Occipital lobe (tissue), 2 donors: ENCODE measurements around the gene TRIOBP. TPM values are rescaled to one million over a fixed set of nuclear protein-coding genes. Genes with fewer than 3 reads are reported as not detected.

Source experiments
- DNase-seq: peaks from one replicate; lab custom pipeline; 2025; lab: John Stamatoyannopoulos, UW
- total RNA-seq: library from RNA; depleted of rRNA; stranded (reverse); fragments of >200 nt; gene quantifications from one replicate; pipeline ENCODE4 v1.2.3, GENCODE V29; 2014

TRIOBP gene
- total RNA-seq, 1 donor from 2014 or later, result 13.4 TPM

DNA sequence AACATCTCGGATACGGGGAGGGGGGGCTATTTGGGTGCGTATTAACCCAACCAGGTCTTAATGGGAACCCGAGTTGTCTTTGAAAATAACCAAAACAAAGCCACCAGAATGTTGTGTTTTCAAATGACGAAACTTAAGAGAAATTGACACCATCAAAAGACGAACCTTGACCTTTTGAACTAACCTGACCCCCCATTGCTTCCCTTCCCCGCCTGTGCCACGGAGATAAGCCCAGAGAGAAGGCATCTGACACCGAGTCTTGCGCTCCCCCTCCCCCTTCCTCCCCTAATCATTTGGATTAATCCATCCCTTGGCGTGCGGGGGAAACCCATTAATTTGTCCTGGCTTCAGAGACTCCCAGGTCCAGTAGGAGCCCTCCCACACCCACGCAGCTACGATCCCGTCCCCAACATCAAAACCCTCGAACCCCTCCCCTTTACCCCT lies 106.4 kb downstream of the TRIOBP start:
- no peak for DNase-seq

DNA sequence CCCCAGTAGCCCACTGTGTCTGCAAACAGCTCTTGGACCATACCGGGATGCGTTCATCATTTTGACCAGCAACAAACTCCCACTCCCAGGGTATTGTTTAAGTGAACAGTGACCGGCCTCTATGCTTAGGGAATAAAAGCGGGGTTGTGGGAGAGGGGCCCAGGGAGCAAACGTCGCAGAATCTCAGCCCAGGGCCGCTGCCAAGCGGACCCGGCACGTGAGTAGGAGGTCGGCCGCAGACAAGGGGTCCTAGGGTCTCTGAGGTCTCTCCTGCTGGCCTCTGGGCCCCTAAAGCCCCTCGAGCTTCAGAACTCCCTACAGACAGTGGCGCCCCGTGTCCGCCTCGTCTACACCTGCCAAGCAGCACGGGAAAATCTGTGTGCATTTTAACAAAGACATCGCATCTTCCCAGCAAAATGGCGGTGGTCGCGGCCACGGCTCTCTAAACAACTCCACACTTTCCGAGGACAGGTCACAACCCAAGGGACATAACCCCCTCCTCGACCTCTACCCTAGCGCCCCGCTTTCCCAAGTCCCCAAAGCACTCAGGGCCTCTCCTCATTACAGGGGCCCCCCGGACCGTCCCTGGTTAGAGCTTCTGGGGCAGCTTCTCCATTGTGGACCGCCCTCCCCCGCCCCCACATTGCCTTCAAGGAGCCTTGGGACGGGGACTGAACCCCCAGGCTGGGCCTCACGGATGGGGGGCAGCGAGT lies 106.9 kb downstream of the TRIOBP start:
- no peak for DNase-seq

DNA sequence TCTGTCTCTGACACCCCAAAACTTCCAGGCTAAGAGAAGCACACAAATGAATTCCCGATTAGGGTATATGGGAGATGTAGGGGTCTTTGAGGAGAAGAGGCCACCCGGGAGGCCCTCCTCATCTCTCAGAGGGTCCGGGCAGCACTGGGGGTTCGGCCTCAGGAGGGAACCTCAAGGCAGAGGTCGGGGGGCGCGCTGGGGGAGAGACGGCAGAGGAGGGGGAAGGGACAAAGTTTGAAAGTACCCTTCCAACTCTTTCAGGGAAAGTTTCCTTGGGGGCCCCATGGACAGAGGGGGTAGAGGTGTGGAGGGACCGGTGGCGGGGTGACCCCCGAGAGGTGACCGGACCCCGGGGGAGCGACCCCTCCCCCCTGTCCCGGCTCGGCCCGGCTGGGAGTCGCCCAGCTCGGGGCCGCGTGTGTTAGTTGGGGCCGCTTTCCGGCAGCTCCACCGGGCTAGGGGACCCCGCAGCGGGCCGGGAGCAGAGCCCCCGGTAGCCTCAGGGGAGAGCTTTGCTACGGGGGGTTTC lies 107.6 kb downstream of the TRIOBP start:
- no peak for DNase-seq

DNA sequence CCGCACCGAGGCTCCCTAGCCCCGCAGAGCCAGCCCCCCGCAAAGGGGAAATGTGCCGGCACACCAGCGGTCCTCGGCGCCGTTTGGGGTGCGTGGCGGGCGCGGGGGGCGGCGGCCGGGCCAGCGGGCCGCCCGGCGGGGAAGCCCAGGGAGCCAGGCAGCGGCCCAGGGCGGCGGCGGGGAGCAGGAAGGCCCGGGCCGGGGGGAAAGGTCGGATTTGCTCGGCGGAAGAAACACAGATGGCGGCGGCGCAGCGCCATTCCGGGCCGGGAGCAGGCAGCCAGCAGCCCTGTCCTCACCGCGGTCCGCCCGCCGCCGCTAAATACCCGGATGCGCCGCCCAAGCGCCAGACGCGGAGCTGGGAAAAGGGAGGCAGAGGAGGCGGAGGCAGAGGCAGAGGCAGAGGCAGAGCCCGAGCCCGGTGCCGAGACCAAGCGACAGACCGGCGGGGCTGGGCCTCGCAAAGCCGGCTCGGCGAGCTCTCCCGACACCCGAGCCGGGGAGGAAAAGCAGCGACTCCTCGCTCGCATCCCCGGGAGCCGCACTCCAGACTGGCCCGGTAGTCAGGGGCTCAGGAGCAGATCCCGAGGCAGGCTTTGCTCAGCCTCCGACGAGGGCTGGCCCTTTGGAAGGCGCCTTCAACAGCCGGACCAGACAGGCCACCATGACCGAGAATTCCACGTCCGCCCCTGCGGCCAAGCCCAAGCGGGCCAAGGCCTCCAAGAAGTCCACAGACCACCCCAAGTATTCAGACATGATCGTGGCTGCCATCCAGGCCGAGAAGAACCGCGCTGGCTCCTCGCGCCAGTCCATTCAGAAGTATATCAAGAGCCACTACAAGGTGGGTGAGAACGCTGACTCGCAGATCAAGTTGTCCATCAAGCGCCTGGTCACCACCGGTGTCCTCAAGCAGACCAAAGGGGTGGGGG lies 108.3 kb downstream of the TRIOBP start:
- DNase-seq, result peak; percentile 85

DNA sequence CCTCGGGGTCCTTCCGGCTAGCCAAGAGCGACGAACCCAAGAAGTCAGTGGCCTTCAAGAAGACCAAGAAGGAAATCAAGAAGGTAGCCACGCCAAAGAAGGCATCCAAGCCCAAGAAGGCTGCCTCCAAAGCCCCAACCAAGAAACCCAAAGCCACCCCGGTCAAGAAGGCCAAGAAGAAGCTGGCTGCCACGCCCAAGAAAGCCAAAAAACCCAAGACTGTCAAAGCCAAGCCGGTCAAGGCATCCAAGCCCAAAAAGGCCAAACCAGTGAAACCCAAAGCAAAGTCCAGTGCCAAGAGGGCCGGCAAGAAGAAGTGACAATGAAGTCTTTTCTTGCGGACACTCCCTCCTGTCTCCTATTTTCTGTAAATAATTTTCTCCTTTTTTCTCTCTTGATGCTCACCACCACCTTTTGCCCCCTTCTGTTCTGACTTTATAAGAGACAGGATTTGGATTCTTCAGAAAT lies 109.0 kb downstream of the TRIOBP start:
- DNase-seq, result no peak

DNA sequence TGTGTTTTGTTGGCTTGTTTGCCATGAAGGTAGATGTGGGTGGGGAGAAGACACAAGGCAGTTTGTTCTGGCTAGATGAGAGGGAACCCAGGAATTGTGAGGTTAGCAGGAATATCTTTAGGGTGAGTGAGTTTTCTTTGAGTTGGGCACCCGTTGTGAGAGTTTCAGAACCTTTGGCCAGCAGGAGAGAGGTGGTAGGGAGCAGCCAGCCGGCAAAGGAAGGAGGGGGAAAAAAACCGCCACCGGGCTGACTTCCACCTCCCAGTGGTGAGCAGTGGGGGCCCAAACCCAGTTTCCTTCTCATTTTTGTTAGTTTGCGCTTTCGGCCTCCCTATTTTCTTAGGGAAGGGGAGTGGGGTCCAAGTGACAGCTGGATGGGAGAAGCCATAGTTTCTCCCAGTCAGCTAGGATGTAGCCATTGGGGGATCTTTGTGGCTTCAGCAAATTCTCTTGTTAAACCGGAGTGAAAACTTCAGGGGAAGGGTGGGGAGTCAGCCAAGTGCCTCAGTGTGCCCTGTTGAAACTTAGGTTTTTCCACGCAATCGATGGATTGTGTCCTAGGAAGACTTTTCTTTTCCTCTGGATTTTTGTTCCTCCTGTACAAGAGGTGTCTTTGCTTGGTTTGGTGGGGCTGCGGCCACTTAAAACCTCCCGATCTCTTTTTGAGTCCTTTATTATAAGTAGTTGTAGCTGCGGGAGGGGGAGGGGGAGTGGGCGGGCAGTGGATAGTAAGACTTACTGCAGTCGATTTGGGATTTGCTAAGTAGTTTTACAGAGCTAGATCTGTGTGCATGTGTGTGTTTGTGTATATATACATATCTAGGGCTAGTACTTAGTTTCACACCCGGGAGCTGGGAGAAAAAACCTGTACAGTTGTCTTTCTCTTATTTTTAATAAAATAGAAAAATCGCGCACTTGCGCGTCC lies 109.8 kb downstream of the TRIOBP start:
- no peak for DNase-seq

DNA sequence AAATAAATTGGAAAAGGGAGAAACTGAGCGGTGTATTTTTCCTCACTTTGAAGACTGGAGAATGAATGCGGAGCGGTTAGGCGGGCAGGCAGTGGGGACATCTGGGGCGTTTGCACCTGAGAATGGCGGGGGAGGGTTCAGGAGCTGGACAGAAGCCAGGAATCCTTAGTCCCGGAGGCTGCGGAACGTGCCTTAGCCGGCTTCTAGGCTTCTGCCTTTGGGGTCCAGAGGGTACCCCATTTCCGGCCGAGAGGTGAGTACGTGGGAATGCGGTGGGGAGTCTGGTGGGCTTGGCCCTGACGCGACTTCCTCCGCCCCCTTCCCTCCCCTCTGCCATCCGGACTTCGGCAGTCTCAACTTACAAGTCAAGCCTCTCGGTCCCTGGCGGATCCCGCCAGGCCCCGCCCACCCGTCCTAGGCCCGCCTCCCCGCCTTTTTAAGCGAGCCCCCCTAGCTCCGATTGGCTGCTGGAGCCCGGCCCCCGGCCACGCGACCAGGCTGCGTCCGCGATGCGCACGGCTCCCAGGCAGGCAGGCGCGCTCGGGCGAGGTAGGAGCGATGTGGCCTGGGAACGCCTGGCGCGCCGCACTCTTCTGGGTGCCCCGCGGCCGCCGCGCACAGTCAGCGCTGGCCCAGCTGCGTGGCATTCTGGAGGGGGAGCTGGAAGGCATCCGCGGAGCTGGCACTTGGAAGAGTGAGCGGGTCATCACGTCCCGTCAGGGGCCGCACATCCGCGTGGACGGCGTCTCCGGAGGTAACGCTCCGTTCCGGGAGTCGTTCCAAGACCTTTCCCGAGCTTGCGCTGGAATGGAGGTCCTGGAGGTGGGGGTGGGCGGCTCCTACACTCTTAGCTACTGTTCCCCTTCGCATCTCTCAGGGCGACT lies 110.8 kb downstream of the TRIOBP start, which contains the start of gene GCAT:
TSS of gene GCAT (plus strand) at position 525 of the 884 bp plus-strand sequence. CDS start at position 559, 34 bp downstream.
- peak; percentile 93 for DNase-seq

DNA sequence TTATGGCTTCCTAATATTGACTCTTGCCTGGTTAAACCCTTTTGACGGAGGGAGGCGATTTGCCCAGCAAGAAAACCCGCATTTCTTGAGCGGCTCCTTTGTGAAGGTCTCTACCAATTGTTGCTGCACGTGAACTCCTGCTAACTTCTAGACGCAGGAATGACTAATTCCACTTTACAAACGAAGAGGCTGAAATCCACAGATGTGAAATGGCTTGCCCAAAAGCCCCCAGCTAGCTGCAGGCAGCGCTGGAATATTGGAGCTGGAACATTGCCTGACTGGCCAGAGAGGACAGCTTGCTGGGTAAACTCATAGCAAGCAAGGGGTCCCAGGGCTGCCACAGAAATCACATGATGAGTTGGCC lies 111.4 kb downstream of the TRIOBP start:
- DNase-seq, result no peak

DNA sequence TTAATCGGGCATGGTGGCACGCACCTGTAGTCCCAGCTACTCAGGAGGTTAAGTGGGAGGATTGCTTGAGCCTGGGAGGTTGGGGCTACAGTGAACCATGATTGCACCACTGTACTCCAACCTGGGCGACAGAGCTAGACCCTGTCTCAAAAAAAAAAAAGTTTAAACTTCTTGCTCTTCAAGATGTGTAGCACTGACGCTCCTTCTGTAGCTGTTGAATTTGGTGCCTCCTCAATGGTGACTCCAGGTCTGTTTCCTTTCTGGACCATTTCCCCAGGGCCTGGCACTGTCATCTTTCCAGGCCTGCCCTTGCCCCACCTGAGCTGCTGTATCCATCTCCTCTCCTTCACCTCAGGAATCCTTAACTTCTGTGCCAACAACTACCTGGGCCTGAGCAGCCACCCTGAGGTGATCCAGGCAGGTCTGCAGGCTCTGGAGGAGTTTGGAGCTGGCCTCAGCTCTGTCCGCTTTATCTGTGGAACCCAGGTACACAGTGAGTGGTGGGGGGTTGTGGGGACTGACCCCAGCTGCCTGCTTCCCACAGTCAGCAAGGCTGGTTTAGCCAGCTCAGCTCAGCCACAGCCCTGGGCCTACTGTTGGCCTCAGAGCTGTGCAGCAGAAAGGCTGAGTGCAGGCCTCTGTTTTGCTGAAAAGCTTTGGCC lies 113.0 kb downstream of the TRIOBP start:
- DNase-seq, result no peak

DNA sequence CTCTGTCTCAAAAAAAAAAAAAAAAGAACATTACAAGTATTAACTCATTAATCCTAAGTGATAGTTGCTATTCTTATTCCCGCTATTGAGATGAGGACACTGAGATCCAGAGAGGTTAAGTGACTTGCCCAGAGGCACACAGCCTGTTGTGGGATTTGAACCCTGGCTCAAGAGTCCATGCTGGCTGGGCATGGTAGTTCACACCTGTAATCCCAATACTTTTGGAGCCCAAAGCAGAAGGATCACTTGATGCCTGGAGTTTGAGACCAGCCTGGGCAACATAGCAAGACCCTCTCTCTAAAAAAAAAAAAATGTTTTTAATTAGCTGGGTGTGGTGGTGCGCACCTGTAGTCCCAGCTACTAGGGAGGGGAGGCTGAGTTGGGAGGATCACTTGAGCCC lies 115.0 kb downstream of the TRIOBP start:
- DNase-seq, result no peak

DNA sequence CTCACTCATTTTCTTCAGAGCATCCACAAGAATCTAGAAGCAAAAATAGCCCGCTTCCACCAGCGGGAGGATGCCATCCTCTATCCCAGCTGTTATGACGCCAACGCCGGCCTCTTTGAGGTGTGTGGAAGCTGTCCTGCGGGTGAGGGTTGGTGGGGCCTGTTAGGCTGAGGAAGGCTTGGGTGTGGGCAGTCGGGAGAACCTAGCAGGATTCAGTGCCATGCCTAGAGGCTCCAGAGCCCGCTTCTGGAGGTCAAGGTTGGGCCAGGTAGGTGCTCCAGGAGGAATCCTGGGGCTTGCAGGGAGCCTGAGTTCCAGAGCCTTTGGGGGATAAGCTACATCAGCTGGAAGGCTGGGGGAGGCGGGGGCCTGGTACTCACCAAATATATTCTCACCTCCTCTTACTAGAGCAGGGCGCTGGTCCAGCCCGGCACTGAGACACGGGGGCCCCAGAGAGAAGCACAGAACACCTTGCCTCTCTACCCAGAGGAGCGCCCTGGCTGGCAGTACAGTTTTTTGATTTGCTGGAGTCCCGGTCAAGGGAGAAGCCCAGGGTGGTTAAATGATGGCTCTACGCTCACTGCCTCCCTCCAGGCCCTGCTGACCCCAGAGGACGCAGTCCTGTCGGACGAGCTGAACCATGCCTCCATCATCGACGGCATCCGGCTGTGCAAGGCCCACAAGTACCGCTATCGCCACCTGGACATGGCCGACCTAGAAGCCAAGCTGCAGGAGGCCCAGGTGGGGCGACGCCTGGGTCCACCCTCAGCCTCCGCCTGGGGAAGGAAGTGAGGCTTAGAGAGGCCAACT lies 116.2 kb downstream of the TRIOBP start:
- no peak for DNase-seq

DNA sequence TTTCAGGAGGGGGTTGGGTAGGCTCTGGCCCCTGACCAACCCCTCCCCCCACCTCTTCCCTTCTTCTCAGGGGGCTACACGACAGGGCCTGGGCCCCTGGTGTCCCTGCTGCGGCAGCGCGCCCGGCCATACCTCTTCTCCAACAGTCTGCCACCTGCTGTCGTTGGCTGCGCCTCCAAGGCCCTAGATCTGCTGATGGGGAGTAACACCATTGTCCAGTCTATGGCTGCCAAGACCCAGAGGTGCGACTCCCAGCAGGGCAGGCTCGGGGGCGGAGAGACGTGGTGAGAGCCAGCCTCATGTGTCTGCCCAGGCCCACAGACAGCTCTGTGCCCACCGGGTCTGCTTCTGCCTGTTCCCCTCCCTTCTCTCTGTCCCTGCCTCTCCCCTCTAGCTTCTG lies 118.7 kb downstream of the TRIOBP start:
- no peak for DNase-seq

DNA sequence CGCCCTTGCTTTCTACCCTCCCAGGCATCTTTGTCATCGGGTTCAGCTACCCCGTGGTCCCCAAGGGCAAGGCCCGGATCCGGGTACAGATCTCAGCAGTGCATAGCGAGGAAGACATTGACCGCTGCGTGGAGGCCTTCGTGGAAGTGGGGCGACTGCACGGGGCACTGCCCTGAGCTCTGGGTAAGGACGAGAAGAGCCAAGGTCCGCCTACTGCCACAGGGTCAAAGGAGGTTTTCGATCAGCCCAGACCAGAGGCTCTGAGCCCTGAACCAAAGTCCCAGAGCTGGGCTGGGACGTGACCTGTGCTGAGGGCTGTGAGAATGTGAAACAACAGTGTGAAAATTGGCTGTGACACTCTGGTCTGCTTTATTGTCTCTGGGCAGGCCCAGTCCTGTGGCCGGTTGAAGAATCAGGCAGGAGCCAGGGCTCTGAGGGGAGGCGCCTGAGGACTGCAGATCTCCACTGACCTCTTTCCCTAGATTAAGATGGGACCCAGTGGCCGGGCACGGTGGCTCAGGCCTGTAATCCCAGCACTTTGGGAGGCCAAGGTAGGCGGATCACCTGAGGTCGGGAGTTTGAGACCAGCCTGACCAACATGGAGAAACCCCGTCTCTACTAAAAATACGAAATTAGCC lies 119.8 kb downstream of the TRIOBP start:
- no peak for DNase-seq

DNA sequence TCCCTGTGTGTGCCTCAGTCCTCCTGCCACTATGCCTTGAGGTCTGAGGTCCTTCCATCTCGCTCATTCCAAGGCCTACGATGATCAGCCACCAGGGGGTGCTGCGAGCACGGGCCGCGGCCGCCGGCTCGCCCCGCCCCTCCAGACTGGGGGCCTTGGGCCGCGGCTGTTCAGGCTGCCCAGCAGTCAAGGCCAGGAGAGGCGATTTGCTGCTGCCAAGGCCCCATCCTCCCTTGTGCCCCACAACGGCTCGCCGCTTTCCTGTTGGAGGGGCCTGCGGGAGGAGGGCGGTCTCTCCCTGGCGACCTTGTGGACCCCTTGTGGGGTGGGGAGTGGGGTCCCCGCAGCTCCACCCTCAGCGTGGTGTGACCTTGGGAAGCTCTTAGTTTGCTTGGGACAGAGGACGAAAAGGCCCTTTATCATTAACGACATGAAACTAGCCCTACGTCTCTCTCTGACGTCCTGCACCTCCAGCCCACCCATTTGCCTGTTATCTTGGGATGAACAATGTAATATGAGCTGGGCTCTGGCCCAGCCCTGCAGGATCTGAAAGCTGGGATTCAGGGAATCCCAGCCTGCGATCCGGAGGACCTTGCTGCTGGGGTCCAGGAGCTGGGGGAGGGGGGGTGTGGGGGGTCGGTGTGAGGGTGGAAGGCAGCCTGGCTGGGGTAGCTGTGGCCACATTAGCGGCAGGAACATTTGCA lies 121.0 kb downstream of the TRIOBP start:
- DNase-seq, result peak; percentile 72

DNA sequence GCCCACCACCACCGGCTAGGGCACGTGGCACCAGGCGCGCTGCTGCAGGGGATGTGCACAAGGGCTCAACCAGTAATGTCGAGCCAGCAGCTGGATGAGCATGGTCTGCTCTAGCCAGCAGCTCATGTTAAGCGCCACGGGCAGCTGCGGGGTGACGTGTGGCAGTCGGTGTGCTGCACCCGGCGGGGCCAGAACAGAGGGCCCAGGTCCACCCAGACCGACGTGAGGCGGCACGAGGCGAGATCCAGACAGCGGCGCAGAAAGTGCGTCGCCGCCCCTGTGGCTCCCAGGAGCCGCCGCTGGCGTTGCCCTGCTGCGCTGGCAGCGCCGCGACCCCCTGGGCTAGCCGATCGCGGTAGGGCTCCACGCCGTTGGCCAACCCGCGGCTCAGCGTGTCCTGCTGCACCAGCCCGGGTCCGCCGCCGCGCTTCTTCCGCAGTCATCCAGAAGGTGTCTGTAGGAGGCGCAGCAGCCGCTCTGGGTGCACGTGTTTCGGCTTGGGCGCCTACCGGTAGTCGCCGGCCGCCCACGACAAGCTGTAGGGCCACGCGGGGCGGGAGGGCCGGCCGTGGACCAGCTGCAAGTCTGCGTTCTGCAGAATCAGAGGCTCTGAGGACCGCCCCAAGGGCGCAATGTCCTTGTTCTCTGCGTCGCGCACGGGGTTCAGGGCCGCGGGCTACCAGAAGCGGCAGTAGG lies 121.7 kb downstream of the TRIOBP start:
- DNase-seq, result peak; percentile 38

DNA sequence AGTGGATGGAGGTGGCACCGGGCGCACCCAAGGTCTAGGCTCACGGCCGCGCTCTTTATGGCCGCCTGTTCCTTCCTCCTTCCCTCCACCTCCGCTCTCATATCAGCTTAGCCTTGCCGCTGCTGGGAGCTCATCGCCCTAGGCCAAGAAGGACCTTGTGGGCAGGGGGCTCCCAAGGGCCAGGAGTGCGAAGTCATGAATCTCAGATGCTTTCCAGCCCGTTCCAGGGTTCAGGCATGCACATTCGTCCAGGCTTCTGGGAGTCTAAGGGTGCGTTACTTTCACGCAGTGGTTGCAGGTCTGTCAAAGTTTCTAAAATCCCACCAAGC lies 122.2 kb downstream of the TRIOBP start:
- no peak for DNase-seq

DNA sequence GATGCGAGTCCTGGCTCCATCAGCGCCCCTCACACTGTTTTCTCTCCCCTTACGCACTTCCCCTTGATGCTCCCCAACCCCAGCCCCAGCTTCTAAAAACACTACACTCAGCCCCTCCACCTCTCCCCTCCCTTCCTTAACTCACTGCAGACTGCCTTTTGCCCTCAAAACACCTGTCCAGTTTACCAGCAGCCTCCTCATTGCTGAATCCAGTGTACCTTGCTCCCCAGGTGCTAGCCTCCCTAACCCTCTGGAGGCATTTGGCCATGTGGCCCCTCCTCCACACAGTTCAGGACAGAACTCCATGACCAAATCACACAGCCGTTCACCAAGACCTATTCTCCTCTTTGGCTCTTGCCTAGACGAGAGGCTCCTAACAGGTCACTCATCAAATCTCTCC lies 123.5 kb downstream of the TRIOBP start:
- no peak for DNase-seq
